Panc1 (cell line): Measurements from ENCODE around the gene MTARC2.

Experiments used
- TCF7L2 ChIP-seq: IDR thresholded peaks from 2 replicates; pipeline ENCODE4 v1.6.1; 2011; ENCODE audit warnings: mild to moderate bottlenecking, low read depth, low read length, inconsistent platforms
- TF ChIP-seq, protein P1 (sequence below): fragments of 450-650 bp; IDR thresholded peaks from 2 replicates; pipeline ENCODE4 v1.5.1; 2017; ENCODE audit warnings: mild to moderate bottlenecking
- TF ChIP-seq, protein P2 (sequence below), 2 experiments: IDR thresholded peaks; 2 replicates each; pipeline ENCODE4 v1.6.1; 2011 to 2012; ENCODE audit warnings: low read depth in 2 of 2, control low read depth in 1 of 2, low read length in 1 of 2, mild to moderate bottlenecking in 1 of 2, moderate library complexity in 1 of 2; ENCODE audit not compliant: insufficient read depth in 1 of 2

DNA sequence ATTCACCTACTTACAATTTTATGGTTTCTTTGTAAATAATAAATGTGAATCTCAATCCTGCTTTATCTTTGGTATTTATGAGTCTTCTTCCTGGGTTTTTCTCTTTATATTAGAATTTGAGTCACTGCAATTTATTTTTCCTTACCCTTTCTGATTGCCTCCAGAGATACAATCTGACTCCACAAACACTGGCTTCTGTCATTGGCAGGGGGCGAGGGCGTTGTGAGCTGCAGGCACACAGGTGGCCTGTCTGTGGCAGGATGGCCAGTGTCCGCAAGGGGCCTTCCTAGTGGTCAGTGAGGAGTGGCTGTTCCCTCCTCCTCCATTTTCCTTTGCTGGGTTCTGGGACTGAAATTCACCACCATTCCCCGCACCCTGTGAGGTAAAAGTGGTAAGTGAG is 36.6 kb downstream of the MTARC2 start:
- TF ChIP-seq, protein P1, sequence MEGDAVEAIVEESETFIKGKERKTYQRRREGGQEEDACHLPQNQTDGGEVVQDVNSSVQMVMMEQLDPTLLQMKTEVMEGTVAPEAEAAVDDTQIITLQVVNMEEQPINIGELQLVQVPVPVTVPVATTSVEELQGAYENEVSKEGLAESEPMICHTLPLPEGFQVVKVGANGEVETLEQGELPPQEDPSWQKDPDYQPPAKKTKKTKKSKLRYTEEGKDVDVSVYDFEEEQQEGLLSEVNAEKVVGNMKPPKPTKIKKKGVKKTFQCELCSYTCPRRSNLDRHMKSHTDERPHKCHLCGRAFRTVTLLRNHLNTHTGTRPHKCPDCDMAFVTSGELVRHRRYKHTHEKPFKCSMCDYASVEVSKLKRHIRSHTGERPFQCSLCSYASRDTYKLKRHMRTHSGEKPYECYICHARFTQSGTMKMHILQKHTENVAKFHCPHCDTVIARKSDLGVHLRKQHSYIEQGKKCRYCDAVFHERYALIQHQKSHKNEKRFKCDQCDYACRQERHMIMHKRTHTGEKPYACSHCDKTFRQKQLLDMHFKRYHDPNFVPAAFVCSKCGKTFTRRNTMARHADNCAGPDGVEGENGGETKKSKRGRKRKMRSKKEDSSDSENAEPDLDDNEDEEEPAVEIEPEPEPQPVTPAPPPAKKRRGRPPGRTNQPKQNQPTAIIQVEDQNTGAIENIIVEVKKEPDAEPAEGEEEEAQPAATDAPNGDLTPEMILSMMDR, result no peak
- TF ChIP-seq, protein P2, sequence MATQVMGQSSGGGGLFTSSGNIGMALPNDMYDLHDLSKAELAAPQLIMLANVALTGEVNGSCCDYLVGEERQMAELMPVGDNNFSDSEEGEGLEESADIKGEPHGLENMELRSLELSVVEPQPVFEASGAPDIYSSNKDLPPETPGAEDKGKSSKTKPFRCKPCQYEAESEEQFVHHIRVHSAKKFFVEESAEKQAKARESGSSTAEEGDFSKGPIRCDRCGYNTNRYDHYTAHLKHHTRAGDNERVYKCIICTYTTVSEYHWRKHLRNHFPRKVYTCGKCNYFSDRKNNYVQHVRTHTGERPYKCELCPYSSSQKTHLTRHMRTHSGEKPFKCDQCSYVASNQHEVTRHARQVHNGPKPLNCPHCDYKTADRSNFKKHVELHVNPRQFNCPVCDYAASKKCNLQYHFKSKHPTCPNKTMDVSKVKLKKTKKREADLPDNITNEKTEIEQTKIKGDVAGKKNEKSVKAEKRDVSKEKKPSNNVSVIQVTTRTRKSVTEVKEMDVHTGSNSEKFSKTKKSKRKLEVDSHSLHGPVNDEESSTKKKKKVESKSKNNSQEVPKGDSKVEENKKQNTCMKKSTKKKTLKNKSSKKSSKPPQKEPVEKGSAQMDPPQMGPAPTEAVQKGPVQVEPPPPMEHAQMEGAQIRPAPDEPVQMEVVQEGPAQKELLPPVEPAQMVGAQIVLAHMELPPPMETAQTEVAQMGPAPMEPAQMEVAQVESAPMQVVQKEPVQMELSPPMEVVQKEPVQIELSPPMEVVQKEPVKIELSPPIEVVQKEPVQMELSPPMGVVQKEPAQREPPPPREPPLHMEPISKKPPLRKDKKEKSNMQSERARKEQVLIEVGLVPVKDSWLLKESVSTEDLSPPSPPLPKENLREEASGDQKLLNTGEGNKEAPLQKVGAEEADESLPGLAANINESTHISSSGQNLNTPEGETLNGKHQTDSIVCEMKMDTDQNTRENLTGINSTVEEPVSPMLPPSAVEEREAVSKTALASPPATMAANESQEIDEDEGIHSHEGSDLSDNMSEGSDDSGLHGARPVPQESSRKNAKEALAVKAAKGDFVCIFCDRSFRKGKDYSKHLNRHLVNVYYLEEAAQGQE (IDR thresholded peaks at IDR 0.05; ENCODE audit: insufficient read depth in 1 of 2, low read depth in 2 of 2, low read length in 1 of 2), result no peak
- TF ChIP-seq TCF7L2, result no peak
